ENCODE data around the gene SMIM38.

DNA sequence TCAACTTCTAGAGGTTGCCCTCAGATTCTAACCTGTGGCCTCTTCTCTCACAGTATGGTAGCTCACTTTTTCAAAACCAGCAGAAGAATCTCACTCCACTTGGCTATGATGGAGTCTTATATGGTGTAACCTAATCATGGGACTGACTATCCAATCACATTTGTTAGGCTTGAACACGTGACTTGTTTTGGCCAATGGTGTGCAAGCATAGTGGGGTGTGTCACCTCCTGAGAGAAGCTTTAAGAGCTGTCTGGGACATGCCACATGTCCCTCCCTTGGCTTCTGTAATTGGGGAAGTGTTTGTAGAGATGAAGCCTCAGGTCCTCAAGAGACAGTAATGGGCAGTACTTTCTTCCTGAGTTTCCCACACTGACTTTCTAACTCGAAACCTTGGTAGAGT, 12.8 kb upstream of the SMIM38 start:
- TF ChIP-seq, protein P1, sequence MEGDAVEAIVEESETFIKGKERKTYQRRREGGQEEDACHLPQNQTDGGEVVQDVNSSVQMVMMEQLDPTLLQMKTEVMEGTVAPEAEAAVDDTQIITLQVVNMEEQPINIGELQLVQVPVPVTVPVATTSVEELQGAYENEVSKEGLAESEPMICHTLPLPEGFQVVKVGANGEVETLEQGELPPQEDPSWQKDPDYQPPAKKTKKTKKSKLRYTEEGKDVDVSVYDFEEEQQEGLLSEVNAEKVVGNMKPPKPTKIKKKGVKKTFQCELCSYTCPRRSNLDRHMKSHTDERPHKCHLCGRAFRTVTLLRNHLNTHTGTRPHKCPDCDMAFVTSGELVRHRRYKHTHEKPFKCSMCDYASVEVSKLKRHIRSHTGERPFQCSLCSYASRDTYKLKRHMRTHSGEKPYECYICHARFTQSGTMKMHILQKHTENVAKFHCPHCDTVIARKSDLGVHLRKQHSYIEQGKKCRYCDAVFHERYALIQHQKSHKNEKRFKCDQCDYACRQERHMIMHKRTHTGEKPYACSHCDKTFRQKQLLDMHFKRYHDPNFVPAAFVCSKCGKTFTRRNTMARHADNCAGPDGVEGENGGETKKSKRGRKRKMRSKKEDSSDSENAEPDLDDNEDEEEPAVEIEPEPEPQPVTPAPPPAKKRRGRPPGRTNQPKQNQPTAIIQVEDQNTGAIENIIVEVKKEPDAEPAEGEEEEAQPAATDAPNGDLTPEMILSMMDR (IDR thresholded peaks at IDR 0.05): no peak
- TF ChIP-seq POLR2A (IDR thresholded peaks at IDR 0.05): no peak

Measured in body of pancreas (tissue), 4 donors.